ENCODE measurements around the gene TMEM190.
A peak's percentile ranks its signal among the peaks of the same experiment; 100 is the strongest.

The TMEM190 gene

GRCh38 chr19:55372316-55373081, 4.1 kb upstream of the TMEM190 start:
- DNase-seq: no peak

- no peak for DNase-seq
These were observed 3.2 kb upstream of the TMEM190 start for GRCh38 chr19:55373306-55373992.

GRCh38 chr19:55373993-55374757, 2.5 kb upstream of the TMEM190 start:
- no peak for DNase-seq

GRCh38 chr19:55377356-55378131, 918 bp downstream of the TMEM190 start:
- no peak for DNase-seq

- DNase-seq: no peak
These were observed 2.5 kb downstream of the TMEM190 start for GRCh38 chr19:55379174-55379573.

- DNase-seq: no peak
These were observed 5.4 kb downstream of the TMEM190 start for GRCh38 chr19:55382013-55382412.

- DNase-seq: no peak
These were observed 6.0 kb downstream of the TMEM190 start for GRCh38 chr19:55382522-55383054.

- DNase-seq: no peak
These were observed 6.9 kb downstream of the TMEM190 start for GRCh38 chr19:55383279-55384130.

GRCh38 chr19:55384131-55384919, 7.7 kb downstream of the TMEM190 start, which contains the start of gene TMEM238:
TSS of gene TMEM238 (minus strand) at chr19:55384292. CDS start at chr19:55384259, 33 bp downstream.
- DNase-seq: no peak

GRCh38 chr19:55384920-55385723, 8.5 kb downstream of the TMEM190 start:
- DNase-seq: peak; percentile 92

GRCh38 chr19:55385724-55386492, 9.3 kb downstream of the TMEM190 start, which contains the start of gene RPL28:
TSS of gene RPL28 (plus strand) at chr19:55385932. CDS start at chr19:55386358, 426 bp downstream.
- peak; percentile 94 for DNase-seq

GRCh38 chr19:55386493-55386971, 9.9 kb downstream of the TMEM190 start:
- no peak for DNase-seq

GRCh38 chr19:55387736-55388497, 11.3 kb downstream of the TMEM190 start:
- DNase-seq: no peak

GRCh38 chr19:55389386-55390317, 13.0 kb downstream of the TMEM190 start:
- no peak for DNase-seq

GRCh38 chr19:55390461-55390880, 13.8 kb downstream of the TMEM190 start:
- DNase-seq: no peak

- DNase-seq: no peak
These were observed 14.6 kb downstream of the TMEM190 start for GRCh38 chr19:55391191-55391670.
